PFSK-1 (cell line): ENCODE measurements around the gene CALHM4.

Source experiments
- REST ChIP-seq, 2 experiments: IDR thresholded peaks; 2 replicates each; pipeline versions ENCODE4 v1.6.1 to v1.8.0; 2011 to 2012; ENCODE audit warnings: low read depth in 2 of 2, low read length in 2 of 2, control low read depth in 1 of 2, inconsistent platforms in 1 of 2, mild to moderate bottlenecking in 1 of 2, moderate library complexity in 1 of 2; ENCODE audit not compliant: insufficient read depth in 1 of 2
- SIN3A ChIP-seq: IDR thresholded peaks from 2 replicates; pipeline ENCODE4 v1.6.1; 2012; ENCODE audit warnings: mild to moderate bottlenecking, low read length, moderate library complexity, borderline replicate concordance; ENCODE audit not compliant: insufficient read depth
- TAF1 ChIP-seq: IDR thresholded peaks from 2 replicates; pipeline ENCODE4 v1.6.1; 2012; ENCODE audit warnings: low read length, control low read depth, borderline replicate concordance; ENCODE audit not compliant: insufficient read depth

GRCh38 chr6:116563830-116564229 is 10.3 kb downstream of the CALHM4 start:
- TF ChIP-seq REST (IDR thresholded peaks at IDR 0.05; ENCODE audit: insufficient read depth in 1 of 2, low read depth in 2 of 2, low read length in 2 of 2) (no peak), SIN3A (no peak), TAF1 (no peak)
